Activated CD4-positive, alpha-beta memory T cell treated with anti-CD3 and anti-CD28 coated beads, Interleukin-2, amount 10 ng/mL, durations not matched to agents 7 days and 5 days (primary cell): ENCODE data around the gene RASL10B. TPM values are rescaled to one million over a fixed set of nuclear protein-coding genes. Genes with fewer than 3 reads are reported as not detected.
"Not testable (repeated sequence)": the region's sequence is repeated elsewhere in the genome, so short reads cannot be mapped to it uniquely, and the experiment has no call there.

Experiments used
- CTCF ChIA-PET: fragments of 350-600 bp; sonication (Branson Sonifier 250); formaldehyde crosslinking; loops from one replicate; lab custom pipeline; 2021; ENCODE audit warnings: antibody characterized with exemption, inconsistent platforms; lab: Charles Lee
- POLR2A ChIA-PET: fragments of 350-600 bp; sonication (Branson Sonifier 250); formaldehyde crosslinking; loops from one replicate; lab custom pipeline; 2021; ENCODE audit warnings: antibody characterized with exemption; lab: Charles Lee
- DNase-seq: peaks from one replicate; pipeline ENCODE4 v3.0.0-alpha.2; 2020
- H3K27ac Mint-ChIP-seq: one replicate; pipeline ENCODE4 v1.8.0; 2021; ENCODE audit warnings: mild to moderate bottlenecking, mixed read lengths
- H3K27me3 Mint-ChIP-seq: one replicate; pipeline ENCODE4 v1.8.0; 2021; ENCODE audit warnings: mixed read lengths
- H3K36me3 Mint-ChIP-seq: one replicate; pipeline ENCODE4 v1.8.0; 2021; ENCODE audit warnings: low read depth, mixed read lengths
- H3K4me1 Mint-ChIP-seq: one replicate; pipeline ENCODE4 v1.8.0; 2021; ENCODE audit warnings: mixed read lengths
- H3K4me3 Mint-ChIP-seq: one replicate; pipeline ENCODE4 v1.8.0; 2021; ENCODE audit warnings: mild to moderate bottlenecking, mixed read lengths
- H3K9me3 Mint-ChIP-seq: one replicate; pipeline ENCODE4 v1.8.0; 2021; ENCODE audit warnings: mixed read lengths
- total RNA-seq, 2 experiments: library from RNA; stranded (reverse); gene quantifications; one replicate each; pipeline ENCODE4 v1.2.3, GENCODE V29; 2021

Gene RASL10B
- total RNA-seq, 2 experiments from 2014 or later, result 0.08 to 0.33 TPM

DNA sequence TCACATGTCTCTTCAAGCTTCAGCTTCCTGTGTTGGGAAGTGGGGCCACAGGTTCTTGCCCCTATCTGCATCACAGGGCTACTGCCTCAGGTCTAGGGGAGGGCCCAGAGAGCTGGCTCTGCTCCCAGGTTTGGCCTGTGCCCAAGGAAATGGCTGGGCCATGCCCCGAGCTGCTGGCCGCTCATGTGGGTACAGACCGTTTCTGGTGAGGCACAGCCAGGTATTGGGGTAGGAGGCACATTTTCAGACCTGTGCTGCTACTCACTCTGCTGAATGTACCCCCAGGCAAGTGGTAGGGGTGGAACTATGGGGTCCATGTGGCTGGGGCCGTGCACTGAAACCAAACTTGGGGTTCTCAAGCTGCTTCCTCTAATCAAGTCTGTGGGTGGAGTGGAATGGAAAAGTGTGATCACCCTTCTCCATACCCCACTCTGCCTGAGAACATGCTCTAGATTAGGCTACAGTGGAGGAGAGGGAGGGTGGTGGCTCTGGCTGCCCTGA is 17.0 kb downstream of the RASL10B start:
- H3K9me3 Mint-ChIP-seq, result no peaks in the 10 kb centered on the region
- no peaks in the 10 kb centered on the region for H3K36me3 Mint-ChIP-seq
- ChIA-PET POLR2A (interaction anchor here (1.4 kb wide), 1 partner anchor 9 kb away, joined by 3 read pairs; no protein-coding TSS in a partner anchor), CTCF (interaction anchor here (0.9 to 2.6 kb wide), 9 partner anchors 9 to 608 kb away, joined by 3 to 16 read pairs (median 7); no protein-coding TSS in a partner anchor)
- no peak overlapping the region for H3K27ac Mint-ChIP-seq
- no peak for DNase-seq
- peaks cover 10% of the 10 kb centered on the region for H3K4me1 Mint-ChIP-seq
- H3K27me3 Mint-ChIP-seq, result peaks cover 42% of the 10 kb centered on the region
- H3K4me3 Mint-ChIP-seq, result no peak overlapping the region

DNA sequence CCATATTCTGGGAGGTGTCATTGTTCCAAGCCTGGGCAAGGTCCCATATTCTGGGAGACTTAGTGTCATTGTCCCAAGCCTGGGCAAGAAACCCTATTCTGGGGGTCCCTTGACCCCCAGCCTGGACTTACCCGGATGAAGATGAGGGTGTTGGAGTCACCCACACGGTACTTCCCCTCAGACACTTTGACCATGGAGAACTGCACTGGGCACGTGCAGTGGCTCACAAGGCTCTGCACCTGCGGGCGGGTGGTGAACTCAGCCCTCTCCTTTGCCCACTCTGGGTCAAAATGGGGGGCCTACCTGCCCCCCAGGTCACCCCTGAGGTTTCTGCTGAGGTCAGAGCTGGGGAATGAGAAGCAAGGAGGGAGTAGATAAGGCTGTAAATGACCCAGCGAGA is 17.5 kb downstream of the RASL10B start:
- CTCF ChIA-PET, result interaction anchor here (1.3 to 2.6 kb wide), 4 partner anchors 15 to 137 kb away, joined by 4 to 16 read pairs (median 10); partner anchors contain the start of gene TAF15
- Mint-ChIP-seq H3K9me3 (no peaks in the 10 kb centered on the region), H3K27me3 (peaks cover 41% of the 10 kb centered on the region), H3K36me3 (no peaks in the 10 kb centered on the region), H3K27ac (no peak overlapping the region), H3K4me1 (peaks cover 10% of the 10 kb centered on the region), H3K4me3 (no peak overlapping the region)
- DNase-seq, result no peak
- POLR2A ChIA-PET, result interaction anchor here (1.2 kb wide), 1 partner anchor 208 kb away, joined by 3 read pairs; no protein-coding TSS in a partner anchor

DNA sequence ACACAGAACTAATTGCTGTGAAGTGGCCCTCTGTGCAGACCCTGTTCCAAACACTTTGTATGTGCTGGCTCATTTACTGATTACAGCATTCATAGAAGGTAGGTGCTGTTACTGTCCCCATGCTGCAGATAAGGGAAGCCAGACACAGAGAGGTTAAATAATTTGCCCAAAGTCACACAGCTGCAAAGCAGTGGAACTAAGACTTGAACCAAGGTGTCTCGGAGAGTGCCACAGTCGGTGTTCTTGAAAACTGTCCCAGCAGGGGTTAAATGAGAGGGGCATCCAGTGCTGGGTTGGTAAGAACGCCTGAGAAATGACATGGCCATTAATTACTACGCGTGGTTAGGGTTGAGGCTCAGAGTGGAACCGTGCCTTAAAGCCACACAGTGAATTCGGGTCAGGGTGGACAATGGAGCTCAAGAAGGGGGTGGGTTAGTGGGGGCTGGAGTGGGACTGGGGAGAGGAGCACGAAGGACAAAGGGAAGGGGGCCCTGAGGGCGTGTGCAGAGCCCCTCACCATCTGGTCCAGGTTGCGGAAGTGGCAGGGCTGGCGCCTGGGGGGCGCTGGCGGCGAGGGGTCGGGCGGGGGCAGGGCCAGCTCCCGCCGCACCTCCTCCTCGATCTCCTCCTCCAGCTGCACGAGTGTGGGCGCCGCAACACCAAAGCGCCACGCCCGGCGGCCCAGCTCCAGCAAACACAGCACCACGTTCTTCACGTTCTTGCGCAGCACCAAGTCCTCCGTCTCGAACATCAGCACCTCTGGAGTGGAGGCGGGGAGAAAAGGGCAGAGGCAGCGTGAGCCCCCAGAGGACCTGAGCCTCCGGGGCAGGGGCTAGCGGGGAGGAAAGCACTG is 18.3 kb downstream of the RASL10B start:
- H3K4me3 Mint-ChIP-seq, result no peak overlapping the region
- H3K36me3 Mint-ChIP-seq, result no peaks in the 10 kb centered on the region
- H3K9me3 Mint-ChIP-seq, result no peaks in the 10 kb centered on the region
- DNase-seq, result no peak
- H3K27me3 Mint-ChIP-seq, result peaks cover 40% of the 10 kb centered on the region
- no peak overlapping the region for H3K27ac Mint-ChIP-seq
- H3K4me1 Mint-ChIP-seq, result peaks cover 10% of the 10 kb centered on the region
- CTCF ChIA-PET, result interaction anchor here (1.3 to 2.6 kb wide), 3 partner anchors 14 to 136 kb away, joined by 4 to 13 read pairs (median 7); partner anchors contain the start of gene TAF15
- POLR2A ChIA-PET, result interaction anchor here (1.2 kb wide), 1 partner anchor 209 kb away, joined by 3 read pairs; no protein-coding TSS in a partner anchor

DNA sequence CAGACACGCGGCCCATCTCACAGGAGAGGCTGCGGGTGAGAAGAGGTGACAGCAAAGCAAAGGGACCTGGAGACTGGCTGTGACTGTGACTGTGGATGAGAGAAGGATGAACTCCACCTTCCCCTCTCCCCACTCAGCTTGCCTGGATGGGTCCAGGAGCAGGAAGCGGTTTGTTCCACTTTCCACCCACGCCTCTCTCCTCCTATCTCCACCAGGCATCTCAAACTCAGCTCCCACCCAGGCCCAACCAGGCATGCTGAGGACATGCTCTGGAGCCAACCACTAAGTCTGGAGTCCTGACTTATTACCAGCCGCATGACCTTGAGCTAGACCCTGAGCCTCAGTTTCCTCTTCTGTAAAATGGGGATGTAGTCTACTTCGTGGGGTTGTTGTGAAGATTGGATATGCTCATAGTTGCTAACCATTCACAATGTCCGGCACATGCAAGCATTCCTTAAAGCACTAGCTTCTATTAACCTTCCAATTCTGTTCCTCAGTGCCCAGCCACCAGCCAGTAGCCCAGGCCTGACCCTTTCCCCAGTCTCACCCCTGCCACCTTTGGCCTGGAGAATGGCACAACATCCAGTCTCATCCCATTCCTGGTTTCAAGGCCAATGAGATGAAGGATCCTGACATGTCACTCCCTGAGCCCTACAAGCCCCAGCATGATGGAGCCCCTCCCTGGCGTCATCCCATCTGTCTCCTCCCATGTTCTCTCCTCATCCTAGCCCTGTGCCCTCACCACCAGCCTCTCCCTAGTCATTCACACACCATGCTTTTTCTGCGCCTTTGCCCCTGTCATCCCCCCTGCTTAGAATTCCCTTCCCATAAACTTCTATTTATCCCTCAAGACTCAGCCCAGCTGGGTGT is 19.3 kb downstream of the RASL10B start:
- Mint-ChIP-seq H3K36me3 (no peaks in the 10 kb centered on the region), H3K4me3 (peak overlapping the region; percentile 43), H3K27me3 (peaks cover 40% of the 10 kb centered on the region), H3K9me3 (no peaks in the 10 kb centered on the region), H3K27ac (no peak overlapping the region), H3K4me1 (peaks cover 10% of the 10 kb centered on the region)
- no peak for DNase-seq
- ChIA-PET CTCF (interaction anchor here (1.3 to 2.6 kb wide), 3 partner anchors 13 to 137 kb away, joined by 3 to 13 read pairs (median 4); no protein-coding TSS in a partner anchor), POLR2A (no interaction called here)

DNA sequence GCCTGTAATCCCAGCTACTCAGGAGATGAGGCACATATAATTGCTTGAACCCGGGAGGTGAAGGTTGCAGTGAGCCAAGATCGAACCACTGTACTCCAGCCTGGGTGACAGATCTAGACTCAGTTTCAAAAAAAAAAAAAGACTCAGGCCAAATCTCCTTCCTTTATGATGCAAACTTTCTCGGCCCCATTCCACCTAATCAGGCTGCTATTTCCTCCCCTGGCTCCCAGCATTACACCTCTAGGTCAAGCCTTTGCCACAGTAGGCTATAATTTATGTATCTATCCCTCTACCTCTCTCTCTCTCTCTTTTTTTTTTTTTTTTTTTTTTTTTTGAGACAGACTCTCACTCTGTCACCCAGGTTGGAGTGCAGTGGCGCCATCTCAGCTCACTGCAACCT is 20.1 kb downstream of the RASL10B start:
- H3K4me3 Mint-ChIP-seq, H3K9me3 Mint-ChIP-seq, POLR2A ChIA-PET, H3K27ac Mint-ChIP-seq, H3K36me3 Mint-ChIP-seq, DNase-seq: not testable (repeated sequence)
- Mint-ChIP-seq H3K4me1 (peaks cover 10% of the 10 kb centered on the region), H3K27me3 (peaks cover 40% of the 10 kb centered on the region)
- CTCF ChIA-PET, result interaction anchor here (1.3 to 1.4 kb wide), 2 partner anchors 13 to 138 kb away, joined by 3 to 4 read pairs; no protein-coding TSS in a partner anchor

DNA sequence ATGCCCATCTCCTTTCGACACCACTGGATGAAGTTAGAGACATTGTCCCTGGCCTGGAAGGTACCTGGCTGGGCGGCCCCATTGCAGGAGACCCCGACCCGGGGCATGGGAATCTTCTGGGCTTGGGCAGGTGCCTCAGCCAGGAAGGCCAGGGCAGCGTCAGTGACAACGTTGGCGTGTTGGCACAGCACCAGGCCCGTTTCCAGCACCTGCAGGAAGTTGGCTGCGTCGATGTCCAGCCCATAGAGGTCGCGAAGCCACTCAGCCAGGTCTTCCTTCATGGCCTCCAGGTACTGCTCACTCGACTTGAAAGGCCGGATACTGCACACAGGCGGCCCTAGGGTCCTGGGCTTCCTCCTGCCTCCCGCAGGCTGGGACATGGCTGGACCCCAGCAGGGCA is 21.0 kb downstream of the RASL10B start:
- CTCF ChIA-PET, result interaction anchor here (4.4 kb wide), 1 partner anchor 12 kb away, joined by 18 read pairs; no protein-coding TSS in a partner anchor
- Mint-ChIP-seq H3K9me3 (no peaks in the 10 kb centered on the region), H3K27me3 (peaks cover 40% of the 10 kb centered on the region), H3K4me1 (peaks cover 10% of the 10 kb centered on the region), H3K4me3 (no peak overlapping the region), H3K27ac (no peak overlapping the region), H3K36me3 (no peaks in the 10 kb centered on the region)
- POLR2A ChIA-PET, result interaction anchor here (0.9 kb wide), 1 partner anchor 59 kb away, joined by 3 read pairs; no protein-coding TSS in a partner anchor
- DNase-seq, result no peak

DNA sequence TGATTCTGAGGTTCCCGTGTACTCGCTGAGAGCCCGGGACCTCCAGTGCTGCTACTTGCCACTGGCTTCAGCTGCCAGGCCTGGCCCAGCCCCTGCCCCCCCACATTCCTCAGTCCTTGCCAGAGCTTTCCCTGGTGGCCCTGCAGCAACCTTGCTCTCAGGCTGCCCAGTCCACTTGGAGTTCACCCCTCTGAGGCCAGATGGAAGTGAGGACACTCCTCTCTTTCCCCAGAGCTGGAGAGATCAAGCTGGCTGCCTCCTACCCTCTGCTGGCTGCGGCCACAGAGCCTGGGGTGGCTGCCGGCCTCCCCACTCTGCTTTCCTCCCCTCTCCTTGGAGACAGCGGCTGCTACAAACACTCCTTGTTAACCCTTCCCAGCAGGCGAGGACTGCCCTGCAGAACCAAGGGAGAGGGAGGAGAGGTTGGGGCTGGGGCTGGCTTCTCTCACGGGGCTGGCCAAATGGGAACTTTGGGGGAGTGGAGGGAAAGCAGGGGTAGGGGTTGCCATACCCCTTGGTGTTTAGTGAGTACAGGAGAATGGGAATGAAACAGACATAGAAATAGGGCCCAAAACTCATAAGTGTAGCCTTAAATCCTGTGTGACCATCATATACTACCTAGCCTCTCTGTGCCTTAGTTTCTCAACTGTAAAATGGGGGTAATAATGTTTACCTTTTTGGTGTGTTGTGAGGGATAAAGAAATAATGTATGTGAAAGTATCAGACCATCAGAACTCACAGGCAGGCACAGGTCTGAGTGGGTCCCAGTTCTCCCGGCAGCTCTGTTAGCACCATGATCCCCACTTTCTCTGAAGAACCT is 21.7 kb downstream of the RASL10B start, which contains the start of gene GAS2L2:
GAS2L2 (minus strand) TSS at position 295 of the 820 bp plus-strand sequence. CDS start 389 bp downstream, outside the sequence.
- Mint-ChIP-seq H3K36me3 (no peaks in the 10 kb centered on the region), H3K27ac (no peak within 1 kb of the TSS), H3K4me1 (peaks cover 10% of the 10 kb centered on the region), H3K4me3 (no peak within 1 kb of the TSS), H3K27me3 (peaks cover 40% of the 10 kb centered on the region), H3K9me3 (no peaks in the 10 kb centered on the region)
- no peak for DNase-seq
- ChIA-PET CTCF (interaction anchor here (4.4 kb wide), 1 partner anchor 11 kb away, joined by 18 read pairs; no protein-coding TSS in a partner anchor), POLR2A (interaction anchor here (0.9 kb wide), 1 partner anchor 58 kb away, joined by 3 read pairs; no protein-coding TSS in a partner anchor)

DNA sequence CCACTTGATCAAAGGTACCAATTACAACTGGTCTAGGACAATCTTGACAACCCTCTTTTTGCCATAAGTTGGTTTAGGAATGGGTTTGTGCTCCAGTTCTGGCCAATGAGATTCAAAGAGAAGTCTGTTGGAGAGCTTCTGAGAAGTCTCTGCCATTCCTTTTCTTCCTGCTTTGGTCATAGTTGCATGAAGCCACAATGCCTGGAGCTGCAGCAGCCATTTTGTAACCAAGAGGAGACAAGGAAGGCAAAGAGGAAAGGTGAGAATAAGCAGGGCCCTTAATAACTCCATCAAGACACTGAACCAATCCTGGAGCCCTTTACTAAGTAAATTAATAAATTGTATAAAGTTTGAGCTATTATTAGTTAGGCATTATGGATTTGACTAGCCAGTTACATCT is 25.8 kb downstream of the RASL10B start:
- ChIA-PET POLR2A (interaction anchor here (1.2 to 3.5 kb wide), 2 partner anchors 10 to 51 kb away, joined by 3 to 12 read pairs; partner anchors contain the start of gene TAF15), CTCF (interaction anchor here (0.8 to 1.8 kb wide), 5 partner anchors 10 to 52 kb away, joined by 3 to 9 read pairs (median 3); partner anchors contain the start of gene TAF15)
- H3K4me1 Mint-ChIP-seq, result no peaks in the 10 kb centered on the region
- no peaks in the 10 kb centered on the region for H3K36me3 Mint-ChIP-seq
- H3K27me3 Mint-ChIP-seq, result peaks cover 14% of the 10 kb centered on the region
- H3K27ac Mint-ChIP-seq, result no peak overlapping the region
- no peaks in the 10 kb centered on the region for H3K9me3 Mint-ChIP-seq
- no peak overlapping the region for H3K4me3 Mint-ChIP-seq
- no peak for DNase-seq

DNA sequence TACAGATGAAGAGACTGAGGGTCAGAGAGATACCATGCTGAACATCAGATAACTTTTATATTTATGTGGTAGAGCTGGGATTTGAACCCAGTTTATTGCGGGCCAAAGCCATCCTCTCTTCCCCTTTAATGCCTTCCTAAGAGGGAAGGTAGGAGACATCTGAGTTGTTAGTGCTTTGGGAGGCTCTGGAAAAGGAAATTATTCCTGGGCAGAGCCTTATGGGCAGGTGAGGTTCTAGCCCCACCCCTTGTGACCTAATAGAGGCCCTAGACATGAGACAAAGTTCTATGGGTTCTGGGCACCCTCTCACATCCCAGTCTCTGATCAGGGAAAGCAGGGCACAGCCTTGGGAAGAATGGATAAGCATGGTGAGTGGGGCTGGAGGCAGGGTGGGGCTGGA is 29.1 kb downstream of the RASL10B start, which contains the start of gene C17orf50:
C17orf50 (plus strand) TSS at position 301 of the 400 bp plus-strand sequence; CDS start at position 356, 55 bp downstream.
- Mint-ChIP-seq H3K36me3 (no peaks in the 10 kb centered on the region), H3K4me3 (no peak within 1 kb of the TSS), H3K9me3 (no peaks in the 10 kb centered on the region), H3K27ac (no peak within 1 kb of the TSS), H3K4me1 (peaks cover 9% of the 10 kb centered on the region), H3K27me3 (peaks cover 4% of the 10 kb centered on the region)
- no peak for DNase-seq
- CTCF ChIA-PET, result interaction anchor here (12.7 kb wide), 1 partner anchor 47 kb away, joined by 286 read pairs; the partner anchor contains the start of gene TAF15
- POLR2A ChIA-PET, result interaction anchor here (1.4 kb wide), 1 partner anchor 50 kb away, joined by 3 read pairs; no protein-coding TSS in a partner anchor

DNA sequence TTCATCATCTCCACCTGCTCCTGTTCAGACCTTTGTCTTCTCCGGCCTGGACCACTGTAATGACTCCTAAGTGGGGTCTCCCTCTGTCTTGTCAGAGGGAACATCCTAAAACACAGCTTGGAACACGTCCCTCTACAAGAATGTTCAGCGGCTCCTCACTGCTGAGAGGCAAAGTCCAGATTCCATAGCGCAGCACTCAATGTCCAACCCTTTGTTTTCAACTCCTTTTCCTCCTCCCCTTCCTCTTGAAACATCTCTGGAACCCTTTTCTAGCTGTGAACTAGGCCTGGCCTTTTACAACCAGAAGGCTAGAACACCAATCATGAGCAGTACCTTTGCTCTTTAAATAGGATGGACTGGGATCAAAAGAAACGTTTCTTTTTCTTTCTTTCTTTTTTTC is 30.2 kb downstream of the RASL10B start:
- Mint-ChIP-seq H3K36me3 (no peaks in the 10 kb centered on the region), H3K4me3 (no peak overlapping the region), H3K9me3 (no peaks in the 10 kb centered on the region), H3K27ac (no peak overlapping the region), H3K4me1 (peaks cover 9% of the 10 kb centered on the region), H3K27me3 (peaks cover 4% of the 10 kb centered on the region)
- ChIA-PET POLR2A (no interaction called here), CTCF (interaction anchor here (1.1 to 12.7 kb wide), 3 partner anchors 14 to 98 kb away, joined by 3 to 286 read pairs (median 4); partner anchors contain the start of gene TAF15)
- no peak for DNase-seq

DNA sequence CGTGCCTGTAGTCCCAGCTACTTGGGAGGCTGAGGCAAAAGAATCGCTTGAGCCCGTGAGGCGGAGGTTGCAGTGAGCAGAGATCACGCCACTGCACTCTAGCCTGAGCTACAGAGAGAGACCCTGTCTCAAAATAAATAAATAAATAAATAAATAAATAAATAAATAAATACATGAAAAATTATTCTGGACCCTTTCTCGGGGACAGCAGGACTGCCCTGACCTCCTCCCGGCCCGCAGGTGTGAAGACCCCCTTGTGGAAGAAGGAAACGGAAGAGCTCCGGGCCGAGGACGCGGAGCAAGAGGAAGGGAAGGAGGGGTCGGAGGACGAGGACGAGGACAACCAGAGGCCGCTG is 32.3 kb downstream of the RASL10B start:
- peaks cover 9% of the 10 kb centered on the region for H3K4me1 Mint-ChIP-seq
- ChIA-PET CTCF (interaction anchor here (0.6 to 12.7 kb wide), 53 partner anchors 9 to 795 kb away, joined by 3 to 286 read pairs (median 5); partner anchors contain the start of genes CCL5, GAS2L2, MMP28 and RDM1), POLR2A (interaction anchor here (0.8 to 7.6 kb wide), 6 partner anchors 21 to 175 kb away, joined by 3 to 89 read pairs (median 4); partner anchors contain the start of genes MMP28 and TAF15)
- H3K9me3 Mint-ChIP-seq, result no peaks in the 10 kb centered on the region
- peaks cover 4% of the 10 kb centered on the region for H3K27me3 Mint-ChIP-seq
- no peak for DNase-seq
- H3K4me3 Mint-ChIP-seq, result peak overlapping the region; percentile 82
- H3K36me3 Mint-ChIP-seq, result no peaks in the 10 kb centered on the region
- H3K27ac Mint-ChIP-seq, result no peak overlapping the region
